GM18867 (cell line): ENCODE results near the gene TAF1B.

Source experiments
- ATAC-seq: cut with Tn5 transposase; IDR thresholded peaks from one replicate; pipeline ENCODE4 v1.9.1; 2021; ENCODE audit warnings: mild to moderate bottlenecking, moderate library complexity; ENCODE audit not compliant: unreplicated experiment

Gene TAF1B

DNA sequence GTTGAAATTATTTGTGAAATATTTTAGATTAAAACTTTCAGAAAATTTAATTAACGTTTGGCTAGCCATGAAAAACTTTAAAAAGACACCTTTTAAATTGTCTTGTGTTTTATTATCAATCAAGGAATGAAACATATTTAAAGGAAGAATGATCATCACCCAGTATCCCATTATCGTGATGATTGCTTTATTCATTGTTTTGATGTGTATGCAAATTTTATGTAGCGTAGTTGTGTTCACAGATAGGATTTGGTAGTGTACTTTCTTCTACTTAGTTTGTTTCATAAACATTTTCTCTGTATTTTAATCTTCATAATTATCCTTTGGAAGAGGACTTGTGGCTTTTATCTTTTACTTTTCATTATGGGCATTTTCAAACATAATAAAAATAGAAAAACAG is 116.0 kb downstream of the TAF1B start:
- no peak for ATAC-seq

DNA sequence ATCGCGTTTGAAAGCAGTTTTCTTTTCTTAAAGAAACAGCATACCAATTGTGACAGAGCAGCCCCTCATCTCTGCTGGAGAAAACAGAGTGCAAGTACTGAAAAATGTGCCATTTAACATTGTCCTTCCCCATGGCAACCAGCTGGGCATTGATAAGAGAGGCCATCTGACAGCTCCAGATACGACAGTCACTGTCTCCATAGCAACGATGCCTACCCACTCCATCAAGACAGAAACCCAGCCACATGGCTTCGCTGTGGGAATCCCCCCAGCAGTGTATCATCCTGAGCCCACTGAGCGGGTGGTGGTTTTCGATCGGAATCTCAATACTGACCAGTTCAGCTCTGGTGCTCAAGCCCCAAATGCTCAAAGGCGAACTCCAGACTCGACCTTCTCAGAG is 117.7 kb downstream of the TAF1B start:
- no peak for ATAC-seq

DNA sequence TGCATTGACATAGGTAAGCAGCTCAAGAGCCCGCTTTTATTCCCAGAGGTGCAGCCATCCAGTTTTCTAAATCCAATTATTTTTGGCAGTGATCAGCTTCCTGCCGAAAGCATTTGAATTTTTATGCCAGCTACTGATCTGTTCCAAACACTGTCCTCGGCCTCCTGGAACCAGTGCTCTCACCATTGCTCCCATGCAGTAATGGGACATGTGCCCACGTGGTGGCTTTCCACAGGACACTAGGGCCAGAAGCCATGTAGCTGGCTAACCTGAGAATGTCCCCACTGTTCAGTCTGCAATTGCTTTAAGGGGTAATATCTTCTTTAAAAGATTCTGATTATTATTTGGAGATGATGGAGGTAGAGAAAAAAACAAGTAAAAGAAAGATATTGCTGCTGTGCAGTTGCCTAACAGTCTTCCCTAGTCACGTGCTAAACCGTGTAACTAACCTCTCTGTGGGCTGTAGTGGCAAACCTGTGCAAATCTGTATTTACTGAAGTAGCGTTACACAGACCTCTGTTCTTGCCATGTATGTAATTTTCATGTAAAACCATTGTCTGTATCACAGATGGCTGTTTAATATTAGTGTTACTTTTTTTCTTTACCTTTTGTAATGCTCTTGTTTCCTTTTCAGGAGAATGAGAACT is 121.2 kb downstream of the TAF1B start:
- ATAC-seq, result no peak

DNA sequence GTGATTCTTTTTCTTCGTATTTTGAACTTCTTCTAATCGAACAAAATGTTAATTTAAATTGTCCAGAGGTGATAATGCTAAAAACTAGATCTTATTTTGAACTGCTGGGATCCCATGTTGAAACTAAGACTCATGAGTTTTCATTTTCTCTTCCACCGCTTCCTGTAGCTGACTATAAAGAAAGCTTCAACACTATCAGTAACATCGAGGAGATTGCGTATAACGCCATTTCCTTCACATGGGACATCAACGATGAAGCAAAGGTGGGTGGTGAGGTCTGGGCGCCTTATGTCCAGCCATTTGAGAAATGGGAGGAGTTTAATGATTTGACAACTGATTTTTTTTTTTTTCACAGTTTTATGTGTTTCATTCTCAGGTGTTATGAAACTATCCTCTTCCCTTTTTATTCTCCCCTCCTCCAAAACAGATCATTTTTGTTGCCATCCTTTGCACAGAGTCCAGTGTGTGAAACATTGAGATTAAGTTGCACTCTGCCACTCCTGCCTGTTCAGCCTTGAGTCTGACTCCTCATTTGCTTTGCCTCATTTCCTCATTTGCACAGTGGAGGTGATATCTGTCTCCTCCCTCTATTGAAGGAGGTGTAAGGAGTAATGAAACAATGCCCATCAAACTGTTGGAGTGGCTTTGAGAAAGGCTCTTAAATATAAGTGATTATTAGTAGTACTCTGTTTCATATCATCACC is 122.0 kb downstream of the TAF1B start:
- ATAC-seq, result peak; percentile 32

DNA sequence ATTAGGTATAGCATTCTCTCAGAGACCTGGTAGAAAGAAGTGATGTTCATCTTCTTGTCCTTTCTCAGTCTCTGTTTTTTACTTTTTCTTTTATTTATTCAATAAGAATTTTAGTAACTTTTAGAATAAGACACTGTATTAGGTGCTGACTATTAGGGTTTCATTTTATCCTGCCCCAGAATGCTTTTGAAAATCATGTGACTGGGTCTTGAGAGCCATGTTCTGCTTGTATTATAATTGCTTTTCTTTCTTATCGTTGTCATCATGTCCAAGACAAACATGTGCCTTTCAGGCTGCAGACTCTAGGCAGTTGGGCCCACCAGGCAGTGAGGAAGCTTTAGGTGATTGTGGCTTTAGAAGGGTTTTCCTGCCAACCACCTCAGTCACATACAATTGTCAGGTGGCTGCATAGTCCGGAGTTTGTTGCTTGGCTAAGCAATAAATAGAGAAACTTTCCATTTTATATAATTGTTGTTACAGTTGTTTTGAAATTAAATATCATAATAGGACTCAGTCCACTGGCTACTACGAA is 123.3 kb downstream of the TAF1B start:
- no peak for ATAC-seq

DNA sequence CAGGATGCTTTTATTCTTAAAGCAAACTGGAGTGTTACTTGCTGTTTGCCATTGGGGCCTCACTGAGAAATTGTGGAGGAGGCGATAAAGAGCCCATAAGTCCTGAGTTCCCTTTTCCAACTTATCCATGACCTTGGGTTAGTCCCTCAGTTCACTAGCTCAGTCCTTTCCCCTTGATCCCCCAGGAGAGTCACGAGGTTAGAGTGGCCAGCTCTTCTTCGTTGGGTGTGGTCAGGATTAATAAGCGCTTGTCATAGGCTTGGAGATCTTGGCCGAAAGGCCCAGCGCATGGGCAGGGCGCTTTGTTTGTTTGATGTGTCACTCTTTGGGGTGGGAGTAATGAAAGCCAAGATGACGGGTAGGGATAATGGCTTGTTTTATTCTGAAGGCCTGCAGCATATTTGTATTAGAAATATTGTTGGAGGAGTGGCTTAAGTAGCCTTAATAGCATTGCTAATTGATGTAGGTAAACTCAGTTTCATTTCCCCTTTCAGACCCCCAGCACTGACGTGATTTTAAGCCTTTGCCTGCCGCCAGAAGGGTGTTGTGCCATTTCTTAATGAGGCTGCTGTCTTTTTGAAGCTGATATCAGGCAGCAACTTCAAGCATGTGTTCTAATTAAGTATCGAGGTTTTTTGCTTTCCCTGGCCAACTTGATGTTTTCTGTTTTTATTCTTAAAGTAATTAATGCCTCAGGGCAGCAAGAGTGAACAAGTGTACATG is 123.9 kb downstream of the TAF1B start:
- ATAC-seq, result peak; percentile 70

DNA sequence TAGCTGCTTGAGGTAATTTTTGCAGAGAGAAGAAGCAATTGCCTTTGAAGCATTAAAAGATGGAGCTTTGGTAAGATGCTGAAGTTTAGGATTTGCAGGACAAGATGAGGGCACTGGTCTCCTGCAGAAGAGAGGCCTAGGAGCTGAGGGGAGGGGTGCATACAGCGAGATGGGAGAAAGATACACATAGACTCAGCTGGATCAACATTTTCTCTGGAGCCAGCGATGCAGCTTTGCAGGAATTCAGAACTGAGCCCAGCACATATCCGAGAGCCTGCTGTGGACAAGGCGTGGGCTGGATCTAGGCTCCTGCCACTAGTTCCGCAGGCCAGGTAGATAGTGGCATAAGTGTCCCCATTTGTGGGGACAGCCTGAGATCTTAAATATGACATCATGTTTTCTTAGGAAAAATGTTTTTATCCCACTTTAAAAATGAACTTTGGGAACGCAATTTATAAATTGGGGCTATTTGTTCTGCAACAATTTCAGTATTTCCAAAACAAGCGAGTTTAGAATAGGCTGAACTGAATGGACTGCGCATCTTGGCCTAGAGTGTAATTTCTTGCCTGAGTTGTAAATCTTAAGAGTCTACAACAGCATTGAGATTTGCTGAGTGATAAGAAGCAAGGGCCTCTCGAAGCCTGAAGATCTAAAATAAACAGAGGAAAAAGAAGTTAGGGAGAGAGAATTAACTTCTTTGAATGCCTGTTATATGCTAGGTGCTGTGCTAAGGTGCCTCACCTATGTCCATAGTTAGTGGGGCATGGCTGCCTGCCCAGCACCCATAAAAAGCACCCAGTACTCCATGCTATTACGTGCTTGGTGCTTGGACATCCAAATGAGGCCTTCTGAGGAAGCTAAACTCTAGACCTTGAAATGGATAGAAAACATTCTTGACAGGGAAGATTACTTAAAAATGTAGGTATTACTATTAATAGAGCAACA is 125.6 kb downstream of the TAF1B start:
- ATAC-seq, result no peak

DNA sequence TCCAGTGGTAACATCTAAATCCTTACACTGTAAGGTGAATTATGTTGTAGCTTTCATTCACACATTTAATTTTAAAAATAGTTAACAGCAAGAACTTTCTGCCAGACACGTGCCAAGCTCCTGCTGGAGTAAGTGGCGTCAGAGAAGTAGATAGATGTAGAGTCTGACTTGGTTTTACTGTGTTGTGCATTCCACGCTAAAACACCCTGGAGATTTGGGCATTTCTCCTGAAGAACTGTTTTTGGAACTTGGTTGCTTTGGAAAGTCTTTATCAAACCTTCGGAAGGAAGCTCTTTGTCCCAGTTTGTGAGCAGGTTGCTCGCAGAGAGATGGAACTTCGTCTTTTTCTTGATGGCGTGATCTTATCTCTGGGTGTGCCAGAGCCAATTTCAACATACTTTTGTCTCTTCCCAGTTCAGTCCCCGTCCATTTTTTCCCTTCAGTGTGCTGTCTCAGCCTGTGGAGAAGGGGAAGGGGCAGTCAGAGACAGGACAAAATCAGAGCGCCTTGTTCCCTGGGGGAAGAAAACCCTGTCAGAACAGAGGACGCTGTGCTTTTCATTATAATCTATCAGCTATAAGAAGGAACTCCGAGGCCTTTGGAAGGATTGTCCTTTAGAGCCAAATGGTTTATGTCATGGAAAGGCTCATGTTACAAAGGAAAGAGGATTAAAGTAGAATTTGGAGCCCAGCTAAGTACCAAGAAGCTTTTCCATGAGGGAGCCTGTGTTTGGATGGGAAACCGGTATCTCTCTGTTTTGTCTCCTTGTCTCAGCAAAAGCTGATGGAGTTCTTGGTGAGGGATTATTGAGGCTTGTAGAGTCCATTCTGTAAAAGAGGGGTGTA is 127.1 kb downstream of the TAF1B start:
- no peak for ATAC-seq

DNA sequence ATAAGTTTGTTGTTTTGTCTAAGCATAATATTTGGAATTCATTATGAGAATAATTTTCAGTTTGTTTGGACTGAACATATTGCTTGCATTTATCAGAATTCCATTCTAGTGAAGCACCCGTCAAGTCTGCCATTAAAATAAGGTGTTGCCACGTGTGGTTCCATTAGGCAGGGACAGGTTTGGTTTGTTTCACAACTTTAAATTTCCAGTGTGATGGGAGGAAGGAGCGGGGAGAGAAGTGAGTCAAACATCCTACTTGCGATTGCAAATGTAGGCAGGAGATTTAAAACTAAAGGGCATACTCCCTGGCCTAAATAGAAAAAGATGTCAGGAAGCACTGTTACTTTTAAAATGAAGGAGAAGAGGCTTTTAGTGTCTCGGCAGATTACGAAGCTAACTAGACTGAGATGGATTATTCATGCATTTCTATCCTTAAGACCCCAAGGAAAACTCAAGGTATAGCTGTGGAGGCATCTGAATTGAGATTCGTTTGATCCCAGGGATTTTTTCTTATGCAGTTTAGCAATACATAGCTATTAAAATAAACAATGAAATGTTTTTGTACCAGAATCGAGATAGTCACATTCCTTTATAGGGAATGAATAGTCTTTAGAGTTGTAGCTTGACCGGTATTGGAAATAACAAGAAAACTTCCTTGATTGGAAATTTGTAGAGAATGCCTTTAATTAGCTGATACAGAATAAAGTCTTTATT is 128.0 kb downstream of the TAF1B start:
- ATAC-seq, result no peak

DNA sequence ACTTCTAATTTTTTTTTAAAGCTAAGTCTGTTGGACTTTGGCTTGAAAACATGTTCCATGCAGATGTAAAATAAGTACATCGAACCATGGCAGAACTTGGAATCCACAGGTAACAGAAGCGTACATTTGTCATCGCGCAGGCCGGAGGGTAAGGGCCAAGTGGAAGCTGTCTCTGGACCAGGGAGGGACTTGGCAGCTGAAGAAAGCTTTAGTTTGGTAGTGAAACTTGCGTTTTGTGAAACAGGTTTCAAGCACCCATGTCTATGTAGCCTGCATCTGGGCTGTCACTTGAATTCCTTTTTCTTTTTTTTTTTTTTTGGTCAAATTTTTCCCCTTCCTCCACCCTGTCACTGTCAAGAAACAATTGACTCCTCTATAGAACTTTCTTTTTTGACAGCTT is 128.6 kb downstream of the TAF1B start:
- no peak for ATAC-seq

DNA sequence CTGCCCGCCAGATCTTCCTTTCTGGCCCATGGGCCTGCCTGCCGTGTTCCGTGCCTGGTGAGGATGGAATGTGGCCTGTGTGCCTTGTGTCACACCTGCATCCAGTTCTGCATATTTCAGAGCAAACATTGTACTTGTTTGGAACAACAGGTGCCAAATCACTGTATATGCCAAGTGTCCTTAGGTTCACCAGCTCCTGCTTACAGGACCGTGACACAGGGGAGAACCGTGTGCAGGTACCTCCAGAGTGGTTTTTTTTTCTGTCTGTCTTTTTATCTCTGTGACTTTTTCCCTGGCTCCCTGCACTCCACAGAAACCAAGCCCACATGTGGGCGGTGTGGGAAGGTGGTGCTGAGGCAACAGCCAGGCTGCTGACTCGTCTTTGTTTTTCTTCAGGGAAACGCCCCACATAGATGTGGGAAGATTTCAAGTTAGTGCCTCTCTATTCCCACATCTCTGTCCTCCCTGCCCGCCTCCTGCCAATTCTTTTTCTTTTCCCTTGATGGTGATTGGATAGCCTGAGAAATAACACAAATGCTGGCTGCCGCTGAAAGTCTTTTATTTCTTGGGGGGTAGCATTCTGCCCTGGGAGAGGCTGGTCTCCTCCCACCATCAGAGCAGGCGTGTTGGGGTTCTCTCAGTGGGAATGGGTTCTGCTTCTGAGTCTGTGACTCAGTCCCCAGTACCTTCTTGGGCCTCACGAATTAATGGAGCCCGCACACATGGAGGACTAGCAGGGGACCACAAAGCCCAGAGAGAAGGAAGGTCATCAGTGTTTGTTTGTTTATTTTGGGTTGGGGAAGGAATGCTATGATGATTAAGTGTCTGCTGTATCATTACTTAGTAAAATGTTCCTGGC is 129.6 kb downstream of the TAF1B start:
- ATAC-seq, result no peak

DNA sequence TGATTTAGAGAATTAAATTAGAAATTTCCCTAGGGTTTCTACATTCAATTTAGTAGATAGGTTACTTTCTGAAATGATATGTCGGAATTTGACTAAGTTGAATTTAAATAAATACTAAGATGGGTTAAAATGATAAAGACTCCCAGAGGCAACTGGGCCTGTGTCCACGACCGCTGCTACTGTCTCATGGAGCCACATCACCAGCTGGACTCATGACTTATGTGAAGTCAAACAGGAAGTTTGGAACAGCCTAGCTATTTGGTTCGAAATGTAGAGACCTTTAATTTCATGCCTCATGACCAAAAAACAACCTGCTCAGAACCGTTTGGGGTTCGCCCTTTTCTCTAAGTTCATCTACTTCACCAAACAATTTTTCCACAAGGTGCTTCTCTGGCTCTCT is 130.4 kb downstream of the TAF1B start:
- ATAC-seq, result no peak

DNA sequence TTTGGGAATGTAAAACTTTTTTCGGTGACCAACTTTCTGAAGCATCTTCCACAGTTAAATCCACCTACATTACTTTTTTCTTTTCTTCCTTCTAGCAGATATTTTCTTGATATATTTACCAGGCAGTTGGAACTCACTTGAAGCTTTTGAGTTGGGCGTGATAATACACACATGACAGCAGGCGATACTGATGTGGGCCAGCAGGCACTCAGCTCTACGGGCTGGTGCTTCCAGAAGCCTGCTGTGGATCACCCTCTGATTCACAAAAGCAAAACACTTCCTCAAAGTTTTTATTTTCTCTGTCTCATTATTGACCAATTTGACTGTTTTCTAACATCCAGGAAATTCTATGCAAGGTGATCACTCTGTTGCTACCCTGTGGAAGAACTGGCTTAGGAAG is 131.1 kb downstream of the TAF1B start:
- ATAC-seq, result no peak

DNA sequence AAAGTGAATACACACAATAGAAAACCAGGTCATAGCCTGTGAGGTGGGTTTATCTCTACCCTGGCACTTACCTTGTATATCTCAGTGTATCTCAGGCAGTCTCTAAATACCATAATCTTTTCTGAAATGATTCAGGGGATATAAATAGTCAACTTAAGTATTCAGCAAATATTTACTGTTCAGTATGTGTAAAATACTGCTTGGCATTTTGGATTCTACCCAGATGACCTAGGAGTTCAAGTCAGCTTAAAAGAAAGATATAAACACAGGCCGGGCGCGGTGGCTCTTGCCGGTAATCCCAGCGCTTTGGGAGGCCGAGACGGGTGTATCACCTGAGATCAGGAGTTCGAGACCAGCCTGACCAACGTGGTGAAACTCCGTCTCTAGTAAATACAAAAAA is 132.1 kb downstream of the TAF1B start:
- ATAC-seq, result no peak

DNA sequence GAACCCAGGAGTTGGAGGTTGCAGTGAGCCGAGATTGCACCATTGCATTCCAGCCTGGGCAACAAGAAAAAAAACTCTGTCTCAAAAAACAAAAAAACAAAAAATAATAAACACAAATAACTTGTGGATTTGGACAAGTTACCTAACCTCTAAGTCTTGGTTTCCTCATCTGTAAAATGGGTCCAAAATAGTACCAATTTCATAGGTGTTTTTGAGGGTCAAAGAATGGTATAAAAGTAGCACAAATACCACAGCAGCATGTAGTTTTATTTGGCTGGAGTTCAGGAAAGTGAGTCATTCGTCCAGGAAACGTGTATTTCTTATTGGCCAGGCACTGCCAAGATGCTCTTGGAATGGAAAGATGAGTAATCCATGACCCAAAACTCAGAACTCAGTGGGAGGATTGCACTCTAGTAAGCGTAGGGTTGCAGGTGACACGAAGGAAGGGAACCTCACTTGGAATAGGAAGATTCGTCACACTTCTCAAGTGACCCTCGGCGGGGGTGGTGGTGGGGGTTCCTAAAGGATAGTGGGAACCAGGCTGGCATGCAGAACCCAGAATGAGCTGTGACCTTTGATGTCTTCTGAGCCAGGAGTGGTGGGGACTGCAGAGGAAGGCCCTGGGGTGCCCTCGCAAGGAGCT is 132.7 kb downstream of the TAF1B start:
- ATAC-seq, result no peak

DNA sequence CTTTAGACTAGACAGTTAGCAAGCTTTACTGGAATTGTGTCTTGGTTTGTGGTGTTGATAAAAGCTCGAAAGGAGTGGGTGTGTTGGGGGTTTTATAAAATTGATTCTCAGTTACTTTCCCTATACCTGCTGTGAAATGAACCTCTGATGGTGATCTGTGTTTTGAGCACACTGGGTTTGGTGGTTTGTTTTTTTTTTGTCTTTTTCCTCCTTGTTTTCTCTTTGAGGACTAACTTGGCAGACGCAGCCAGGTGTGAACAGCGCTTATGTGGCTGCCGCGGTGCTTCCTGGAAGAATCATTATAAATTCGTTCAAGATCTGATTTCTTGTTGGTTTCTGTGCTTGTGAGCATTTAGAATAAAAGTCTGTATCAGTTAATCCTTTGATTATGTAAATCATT is 136.7 kb downstream of the TAF1B start:
- ATAC-seq, result no peak

DNA sequence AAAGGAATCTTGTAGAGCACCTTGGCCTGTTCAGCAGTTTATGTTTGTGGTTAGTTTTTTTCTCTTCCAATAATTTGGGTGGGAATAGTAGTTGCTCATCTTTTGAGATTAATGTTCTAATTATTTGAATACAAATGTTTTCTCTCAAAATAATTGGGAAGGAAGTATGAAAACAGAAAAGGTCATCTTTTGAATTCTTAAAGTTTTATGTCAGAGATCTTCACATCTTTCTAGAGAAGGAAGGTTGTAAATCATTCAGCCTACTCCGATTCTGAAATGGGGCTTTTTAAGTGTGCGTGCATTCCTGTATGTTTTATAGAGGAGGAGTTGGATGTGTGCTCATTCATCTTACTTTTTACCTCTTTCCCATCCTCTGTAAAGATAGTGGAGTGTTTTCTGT is 137.2 kb downstream of the TAF1B start:
- no peak for ATAC-seq

DNA sequence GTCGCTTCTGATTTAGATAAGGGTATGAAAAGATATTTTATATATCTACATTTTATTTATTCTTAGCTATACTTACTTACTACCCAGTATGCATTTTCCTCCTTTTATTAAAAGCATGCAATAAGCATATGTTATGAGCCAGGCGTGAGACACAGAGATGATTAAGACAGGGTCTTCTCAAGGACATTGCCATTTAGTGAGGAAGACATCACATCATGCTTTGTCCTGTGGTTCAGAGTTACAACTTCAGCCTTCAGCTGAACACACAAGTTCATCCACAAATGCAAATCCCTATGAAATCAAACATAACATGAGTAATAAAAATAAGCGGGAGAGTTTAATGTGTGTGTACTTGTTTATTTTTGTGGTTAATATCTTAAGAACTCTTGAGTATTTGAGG is 138.4 kb downstream of the TAF1B start:
- ATAC-seq, result no peak
